ENCODE data around the gene CHST11.

CHST11 gene

DNA sequence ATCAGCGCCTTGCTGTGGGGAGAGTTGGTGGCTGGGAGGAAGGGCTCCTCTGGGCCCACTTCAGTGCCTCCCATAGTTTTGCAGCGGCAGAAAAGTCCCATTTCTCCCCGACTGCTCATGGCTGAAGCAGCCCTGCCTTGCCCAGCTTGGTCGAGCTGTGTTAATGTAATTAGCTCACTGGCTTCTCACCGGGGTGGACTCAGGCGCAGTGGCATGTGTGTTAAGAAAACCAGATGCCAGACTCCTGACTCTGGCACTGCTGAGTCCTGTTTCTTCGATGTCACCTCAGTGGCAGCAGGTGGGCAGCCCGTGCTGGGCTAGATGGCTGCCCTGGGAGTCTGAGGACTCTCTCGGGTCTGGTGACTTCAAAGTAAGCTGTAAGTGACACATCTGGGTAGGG lies 47.4 kb downstream of the CHST11 start:
- DNase-seq (ENCODE audit: low read depth): no peak

DNA sequence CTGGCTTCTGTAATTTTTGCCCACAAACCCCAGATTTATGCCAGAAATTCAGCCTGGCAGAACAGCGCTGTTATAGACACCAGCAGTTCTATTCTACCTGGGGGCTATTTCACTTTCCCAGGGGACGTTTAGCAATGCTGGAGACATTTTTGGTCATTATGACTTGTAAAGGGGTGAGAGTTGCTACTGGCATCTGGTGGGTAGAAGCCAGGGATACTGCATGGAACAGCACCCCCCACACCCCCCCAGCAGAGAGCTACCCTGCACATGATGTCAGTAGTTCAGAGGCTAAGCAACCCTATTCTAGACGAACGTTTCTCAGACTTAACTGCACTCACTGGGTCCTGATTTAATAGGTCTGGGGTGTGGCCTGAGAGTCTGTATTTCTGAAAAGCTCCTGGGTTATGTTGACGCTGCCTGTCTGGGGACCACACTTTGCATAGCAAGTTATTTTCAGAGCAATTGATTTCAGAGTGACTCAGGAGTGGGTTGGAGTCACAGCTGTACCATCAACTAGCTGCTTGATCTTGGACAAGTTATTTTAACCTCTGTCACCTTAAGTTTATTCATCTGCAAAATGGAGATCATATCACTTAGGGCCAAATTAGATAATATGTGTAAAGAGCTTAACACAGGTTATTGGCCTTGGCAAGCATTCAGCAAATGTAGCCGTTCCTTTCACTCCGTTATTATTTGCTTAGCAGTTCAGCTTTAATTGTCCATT lies 48.5 kb downstream of the CHST11 start:
- DNase-seq (ENCODE audit: low read depth): no peak

DNA sequence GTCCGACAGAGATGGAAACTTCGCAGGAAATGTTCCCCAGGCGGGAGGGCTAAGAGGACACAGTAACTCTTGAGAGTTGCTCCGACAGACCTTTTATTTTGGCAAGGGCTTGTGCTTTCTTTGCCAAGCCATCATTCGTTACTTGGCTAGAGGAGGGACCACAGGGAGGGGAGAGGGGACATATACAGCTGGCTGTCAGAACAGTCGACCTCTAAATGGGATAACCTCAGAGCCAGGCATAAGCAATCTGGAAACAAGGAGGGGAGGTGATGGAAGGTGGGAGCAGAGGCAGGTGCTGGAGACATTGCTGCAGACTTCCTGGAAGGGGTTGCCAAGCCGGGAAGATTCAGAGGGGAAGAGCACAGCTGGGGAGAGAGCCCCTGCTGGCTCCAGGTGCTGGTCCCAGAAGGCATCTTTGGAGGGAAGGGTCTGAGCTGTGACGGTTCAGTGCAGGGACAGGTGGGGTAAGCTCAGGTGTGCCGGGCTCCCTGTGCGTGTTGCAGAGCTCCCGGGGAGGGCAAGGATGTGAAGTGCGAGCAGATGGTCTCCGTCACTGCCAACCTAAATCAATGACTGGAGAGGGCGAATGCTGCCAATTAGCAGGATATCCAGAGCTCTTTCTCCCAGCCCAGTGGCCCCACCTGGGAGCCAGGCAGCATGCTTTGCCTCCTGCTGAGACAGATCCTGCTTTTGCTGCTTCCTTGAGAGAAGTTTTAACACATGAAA lies 50.1 kb downstream of the CHST11 start:
- no peak for DNase-seq (ENCODE audit: low read depth)

DNA sequence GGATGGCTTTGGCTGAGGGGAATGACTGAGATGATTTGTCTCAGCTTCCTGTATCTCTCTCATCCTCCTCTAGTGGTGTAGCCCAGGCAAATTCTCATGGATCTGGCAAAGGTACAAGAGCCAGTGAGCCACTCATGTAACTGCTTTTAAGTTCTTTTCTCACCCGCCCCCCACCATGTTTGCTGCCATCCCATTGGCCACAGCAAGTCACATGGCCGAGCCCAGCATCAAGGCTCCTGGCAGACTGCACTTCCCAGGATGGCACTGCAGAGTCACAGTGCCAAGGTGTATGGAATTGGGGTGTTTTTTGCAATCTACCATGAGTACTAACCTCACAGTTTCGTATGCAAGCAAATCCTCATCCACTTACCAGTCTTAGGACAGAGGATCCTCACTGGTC lies 50.9 kb downstream of the CHST11 start:
- no peak for DNase-seq (ENCODE audit: low read depth)

DNA sequence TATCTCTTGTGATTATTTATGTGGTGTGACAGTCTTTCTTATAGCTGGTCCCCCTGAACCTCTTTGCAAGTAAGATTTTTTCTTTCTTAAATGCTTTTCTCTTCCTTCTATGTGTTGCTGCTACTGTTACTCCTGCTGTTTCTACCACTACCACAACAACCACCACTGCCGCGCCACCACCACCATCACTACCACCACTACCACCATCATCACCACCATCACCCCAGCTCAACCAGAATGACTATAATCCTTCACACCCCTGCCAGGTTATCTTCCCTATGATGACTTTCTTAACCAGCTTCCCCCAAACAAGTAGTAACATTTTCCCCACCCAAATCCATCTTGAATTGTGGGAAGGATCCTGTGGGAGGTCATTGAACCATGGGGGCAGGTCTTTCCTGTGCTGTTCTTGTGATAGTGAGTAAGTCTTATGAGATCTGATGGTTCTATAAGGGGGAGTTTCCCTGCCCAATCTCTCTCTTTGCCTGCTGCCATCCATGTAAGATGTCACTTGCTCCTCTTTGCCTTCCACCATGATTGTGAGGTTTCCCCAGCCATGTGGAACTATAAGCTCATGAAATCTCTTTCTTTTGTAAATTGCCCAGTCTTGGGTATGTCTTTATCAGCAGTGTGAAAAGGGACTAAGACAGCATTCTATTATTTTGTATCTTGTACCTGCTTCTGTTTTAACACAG lies 52.2 kb downstream of the CHST11 start:
- DNase-seq (ENCODE audit: low read depth): no peak

DNA sequence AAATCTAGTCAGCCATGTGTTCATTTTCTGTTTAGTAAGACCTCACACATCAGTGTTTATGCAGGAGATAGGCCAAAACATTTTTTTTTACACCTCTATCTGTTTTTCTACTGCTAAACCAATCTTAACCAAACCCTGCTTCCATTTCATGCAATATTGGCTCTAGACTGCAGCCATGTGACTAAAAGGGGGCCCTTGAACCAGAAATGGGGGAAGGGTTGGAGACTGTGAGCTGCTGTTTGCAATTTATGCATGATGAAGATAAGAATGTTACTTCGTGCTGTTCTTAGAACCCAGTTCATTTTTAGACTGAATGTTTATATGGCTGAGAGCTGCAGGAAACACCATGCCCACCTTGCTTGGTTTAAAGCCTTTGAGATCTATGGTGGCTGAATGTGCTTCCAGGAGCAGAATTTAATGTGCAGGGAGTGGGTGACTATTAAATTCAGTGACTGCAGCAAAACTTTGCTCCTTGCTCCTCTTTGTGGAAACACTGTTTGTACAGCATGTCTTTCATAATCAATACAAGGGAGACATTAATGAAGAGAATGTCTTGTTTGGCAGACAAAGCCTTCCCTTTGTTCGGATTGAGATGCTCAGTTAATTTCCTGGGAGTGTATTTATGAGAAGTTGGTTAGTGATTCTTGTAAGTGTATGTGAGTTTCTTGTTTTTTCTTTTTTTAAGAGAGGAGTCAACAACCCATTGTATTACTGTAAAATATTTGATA lies 53.6 kb downstream of the CHST11 start:
- no peak for DNase-seq (ENCODE audit: low read depth)

DNA sequence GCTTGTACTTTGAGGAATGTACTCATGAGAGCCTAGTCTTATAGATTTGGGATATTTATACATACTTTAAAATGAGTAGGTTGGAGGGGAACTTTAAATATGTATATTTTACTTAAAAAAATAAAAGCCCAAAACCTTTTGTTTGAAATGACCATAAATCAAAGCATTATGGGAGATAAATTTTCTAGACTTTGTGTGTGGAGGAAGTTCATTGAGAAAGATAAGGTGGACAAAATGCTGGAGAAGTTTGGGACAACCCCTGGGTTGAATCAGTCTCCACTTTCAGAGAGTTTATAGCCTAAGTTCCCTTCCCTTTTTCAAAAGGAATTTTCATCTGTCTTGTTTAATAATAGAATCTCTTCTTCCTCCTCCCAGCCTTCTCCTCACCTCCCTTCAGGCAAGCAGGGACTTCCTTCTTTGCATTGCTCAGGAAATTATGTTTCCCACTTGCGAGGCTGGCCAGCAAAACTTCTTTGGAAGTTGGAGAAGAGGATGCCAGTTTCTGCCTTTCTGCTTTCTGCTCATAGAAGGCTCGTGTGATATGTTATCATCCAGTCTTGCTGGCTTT lies 54.2 kb downstream of the CHST11 start:
- no peak for DNase-seq (ENCODE audit: low read depth)

DNA sequence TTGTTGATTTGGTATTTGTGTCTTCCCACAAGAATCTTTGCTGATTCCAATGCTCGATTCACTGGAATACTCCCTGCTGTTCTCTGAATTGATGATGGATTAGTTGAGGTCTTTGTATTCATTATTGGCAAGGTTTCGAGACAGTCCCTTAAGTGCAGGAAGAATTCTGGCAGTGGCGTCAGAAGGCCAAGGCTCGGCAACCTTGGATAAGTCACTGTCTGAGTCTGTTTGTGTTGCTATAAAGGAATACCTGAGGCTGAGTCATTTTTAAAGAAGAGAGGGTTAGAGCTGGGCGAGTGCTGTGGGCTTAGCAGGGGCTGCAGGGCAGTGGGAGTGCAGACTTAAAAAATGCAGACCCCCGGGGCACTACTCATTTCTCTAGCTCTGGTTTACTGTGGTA lies 56.9 kb downstream of the CHST11 start:
- no peak for DNase-seq (ENCODE audit: low read depth)

DNA sequence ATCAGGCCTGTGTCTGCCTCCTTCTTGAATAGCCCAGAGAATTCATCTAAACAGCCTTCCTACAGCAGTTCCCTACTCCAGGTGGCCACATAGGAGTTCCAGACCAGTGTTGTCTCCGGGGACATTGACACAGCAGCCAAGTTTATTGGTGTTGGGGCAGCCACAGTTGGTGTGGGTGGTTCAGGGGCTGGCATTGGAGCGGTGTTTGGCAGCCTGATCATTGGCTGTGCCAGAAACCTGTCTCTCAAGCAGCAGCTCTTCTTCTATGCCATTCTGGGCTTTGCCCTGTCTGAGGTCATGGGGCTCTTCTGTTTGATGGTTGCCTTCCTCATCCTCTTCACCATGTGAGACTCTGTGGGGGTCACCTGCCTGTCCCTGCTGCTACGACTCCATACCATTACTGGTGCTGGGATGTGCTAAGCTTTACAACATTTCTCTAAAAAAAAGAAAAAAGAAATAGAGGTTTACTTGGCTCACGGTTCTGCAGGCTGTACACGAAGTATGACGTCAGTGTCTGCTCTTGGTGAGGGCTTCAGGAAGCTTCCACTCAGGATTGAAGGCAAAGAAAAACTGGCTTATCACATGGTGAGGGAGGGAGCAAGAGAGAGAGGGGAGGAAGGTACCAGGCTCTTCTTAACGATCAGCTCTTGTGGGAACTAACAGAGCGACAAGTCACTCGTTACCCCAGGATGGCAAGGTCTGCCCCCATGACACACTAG lies 57.5 kb downstream of the CHST11 start:
- no peak for DNase-seq (ENCODE audit: low read depth)

DNA sequence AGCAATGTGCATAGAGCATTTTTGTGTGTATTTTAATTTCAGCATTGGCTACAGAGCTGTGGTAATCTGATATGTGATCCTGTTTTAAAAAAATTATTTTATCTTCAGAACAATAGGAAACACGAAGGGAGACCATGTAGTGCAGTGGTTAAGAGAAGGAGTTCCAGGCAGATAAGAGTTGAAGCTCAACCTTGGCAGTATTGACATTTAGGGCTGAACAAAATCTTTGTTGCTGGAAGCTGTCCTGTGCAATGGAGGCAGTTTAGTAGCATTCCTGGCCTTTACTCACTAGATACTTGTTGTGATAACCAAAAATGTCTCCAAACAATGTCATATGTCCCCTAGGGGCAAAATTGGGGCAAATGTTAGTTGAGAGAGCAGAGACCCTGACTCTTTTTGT lies 59.2 kb downstream of the CHST11 start:
- no peak for DNase-seq (ENCODE audit: low read depth)

DNA sequence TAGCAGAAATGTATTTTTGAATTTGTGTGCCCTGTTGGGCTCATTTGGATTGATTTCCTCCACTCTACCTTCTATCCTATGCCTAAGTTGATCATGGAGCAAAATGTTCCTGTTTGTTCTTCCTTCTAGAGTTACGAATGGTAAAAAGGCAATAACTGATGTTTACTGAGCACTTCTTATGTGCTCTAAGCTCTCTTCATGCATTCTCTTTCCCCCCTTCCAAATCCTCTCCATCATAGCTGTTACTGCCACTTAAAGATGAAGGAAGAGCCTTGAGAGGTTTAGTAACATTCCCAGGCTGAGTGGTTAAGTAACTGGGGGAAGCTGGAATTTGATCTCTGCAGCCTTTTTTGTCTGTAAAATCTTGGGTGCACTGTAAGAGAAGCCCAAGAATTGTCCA lies 60.1 kb downstream of the CHST11 start:
- DNase-seq (ENCODE audit: low read depth): no peak

DNA sequence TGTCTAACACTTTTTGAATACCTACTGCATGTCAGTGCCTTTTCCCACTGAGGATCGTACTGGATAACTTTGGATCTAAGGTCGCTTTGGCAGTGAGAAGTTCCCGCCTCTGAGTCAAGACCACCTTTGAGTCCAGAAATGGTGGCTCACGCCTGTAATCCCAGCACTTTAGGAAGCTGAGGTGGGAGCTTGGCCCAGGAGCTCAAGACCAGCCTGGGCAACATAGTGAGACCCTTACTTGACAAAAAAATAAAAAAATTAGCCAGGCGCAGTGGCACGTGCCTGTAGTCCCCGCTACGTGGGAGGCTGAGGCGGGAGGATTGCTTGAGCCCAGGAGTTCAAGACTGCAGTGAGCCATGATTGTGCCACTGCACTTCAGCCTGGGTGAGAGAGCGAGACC lies 61.1 kb downstream of the CHST11 start:
- no peak for DNase-seq (ENCODE audit: low read depth)

DNA sequence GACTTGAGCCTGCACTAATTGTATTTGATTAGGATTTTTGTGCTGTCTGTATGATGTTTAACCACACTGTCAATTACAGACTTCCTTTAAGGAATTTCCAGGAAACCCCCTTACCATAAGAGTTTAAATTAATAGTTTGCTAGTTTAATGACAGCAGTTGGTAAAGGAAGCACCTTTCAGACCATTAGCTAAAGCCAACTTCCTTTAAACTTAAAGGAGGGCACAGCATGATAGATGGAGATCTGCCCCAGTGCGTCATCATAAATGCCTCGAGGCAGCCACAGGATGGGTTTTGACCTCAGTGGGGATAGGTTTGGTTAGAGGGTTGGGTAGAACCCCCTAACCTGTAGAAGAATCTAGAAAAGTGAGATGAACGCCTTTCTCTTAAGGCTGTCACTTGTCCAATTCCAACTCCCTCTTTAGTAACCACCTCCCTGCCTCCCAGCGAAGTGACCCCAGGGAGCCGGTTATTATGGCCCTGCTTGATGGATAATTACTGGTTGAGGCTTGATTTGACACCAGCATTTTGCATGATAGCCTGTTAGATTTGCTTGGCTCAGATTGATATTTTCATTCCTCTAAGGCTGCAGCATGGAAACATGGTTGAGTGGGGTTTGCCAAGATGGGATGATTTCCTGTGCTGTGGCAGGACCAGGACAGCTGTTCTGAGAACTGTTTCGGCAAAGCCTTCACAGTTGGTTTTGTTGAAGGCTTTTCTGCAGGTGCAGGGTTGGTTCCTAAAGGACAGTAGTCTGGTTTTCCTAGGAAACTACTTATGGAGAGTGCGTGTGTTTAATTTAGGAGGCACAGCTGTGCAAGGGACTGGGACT lies 62.7 kb downstream of the CHST11 start:
- no peak for DNase-seq (ENCODE audit: low read depth)

DNA sequence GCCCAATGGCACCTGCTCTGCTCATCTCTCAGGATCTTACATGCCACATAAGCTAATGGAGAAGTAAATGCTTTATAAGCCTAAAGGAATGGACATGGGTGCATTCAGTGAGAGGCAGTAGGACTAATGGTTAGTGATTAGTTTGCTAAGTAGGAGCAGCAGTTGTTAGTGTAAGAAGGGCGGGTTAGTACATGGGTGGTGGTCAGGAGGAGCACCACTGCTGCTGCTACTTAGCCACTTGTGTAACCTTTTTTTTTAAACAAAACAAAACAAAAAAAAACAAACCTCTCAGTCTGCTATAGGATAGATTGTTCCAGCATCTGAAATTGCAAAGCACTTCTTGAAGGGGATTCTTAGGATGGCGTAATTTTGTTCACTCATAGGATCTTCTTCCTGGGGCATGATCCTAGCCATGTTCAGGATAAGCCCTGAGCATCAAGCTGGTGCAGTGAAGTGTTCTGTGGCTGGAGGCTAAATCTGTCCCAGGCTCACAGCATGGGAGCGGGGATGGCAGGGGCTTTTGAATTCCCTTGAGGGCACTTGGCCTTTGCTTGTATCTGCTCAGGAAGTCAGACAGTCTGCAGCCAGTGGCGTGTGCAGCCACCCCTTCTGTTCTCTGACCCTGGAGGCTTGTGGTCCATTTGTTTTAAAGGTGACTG lies 63.6 kb downstream of the CHST11 start:
- peak; percentile 19 for DNase-seq (ENCODE audit: low read depth)

DNA sequence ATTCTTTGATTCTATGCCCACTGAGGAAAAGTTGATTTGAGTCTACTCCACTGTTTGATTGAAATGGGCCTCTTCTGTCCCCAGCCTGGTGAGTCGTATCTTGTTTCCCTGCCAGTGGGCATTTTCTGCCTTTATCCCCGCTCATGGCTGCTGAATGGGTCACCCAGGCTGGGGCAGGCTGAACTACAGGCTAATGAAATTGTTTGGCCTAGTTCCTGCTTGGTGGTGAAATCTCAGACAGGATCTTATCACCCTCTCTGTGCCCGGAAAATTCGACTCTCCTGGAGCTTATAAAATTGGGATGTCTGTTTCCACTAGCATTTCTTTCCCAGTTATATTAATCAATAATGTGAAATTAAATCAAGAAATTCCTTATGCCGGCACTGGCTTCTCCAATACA lies 65.0 kb downstream of the CHST11 start:
- DNase-seq (ENCODE audit: low read depth): peak; percentile 65

DNA sequence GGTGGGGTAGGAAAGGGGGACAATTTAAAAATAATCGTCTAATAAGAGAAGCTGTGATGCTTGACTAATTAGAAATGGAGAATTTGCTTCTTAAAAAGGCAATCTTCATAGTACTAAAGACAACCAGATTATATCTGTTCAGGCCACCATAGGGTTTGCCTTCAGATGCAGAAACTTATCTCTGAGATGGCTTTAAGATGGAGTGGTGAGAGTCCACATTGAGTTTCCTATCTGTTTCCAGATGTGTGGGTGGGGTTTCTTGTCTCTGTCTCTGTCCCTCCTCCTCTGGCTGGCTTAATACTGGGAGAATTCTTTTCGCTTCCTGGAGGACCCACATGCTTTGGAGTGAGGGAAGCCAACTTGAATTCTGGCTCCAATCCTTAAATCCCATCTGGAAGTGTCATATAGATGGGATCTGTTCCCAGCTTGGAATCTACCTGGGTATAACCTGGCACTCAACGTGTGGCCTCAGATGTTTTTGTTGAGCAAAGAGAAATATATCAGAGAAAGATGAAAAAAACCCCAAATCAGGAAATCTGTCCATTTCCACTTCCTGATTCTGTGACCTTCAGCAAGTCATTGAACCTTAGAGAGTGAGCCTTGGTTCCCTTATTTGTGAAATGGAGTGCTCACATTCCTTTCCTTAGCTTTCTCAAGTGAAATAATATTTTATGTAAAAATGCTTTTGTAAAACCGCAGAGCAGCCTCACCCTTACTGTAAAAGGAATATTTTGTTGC lies 66.4 kb downstream of the CHST11 start:
- peak; percentile 10 for DNase-seq (ENCODE audit: low read depth)

DNA sequence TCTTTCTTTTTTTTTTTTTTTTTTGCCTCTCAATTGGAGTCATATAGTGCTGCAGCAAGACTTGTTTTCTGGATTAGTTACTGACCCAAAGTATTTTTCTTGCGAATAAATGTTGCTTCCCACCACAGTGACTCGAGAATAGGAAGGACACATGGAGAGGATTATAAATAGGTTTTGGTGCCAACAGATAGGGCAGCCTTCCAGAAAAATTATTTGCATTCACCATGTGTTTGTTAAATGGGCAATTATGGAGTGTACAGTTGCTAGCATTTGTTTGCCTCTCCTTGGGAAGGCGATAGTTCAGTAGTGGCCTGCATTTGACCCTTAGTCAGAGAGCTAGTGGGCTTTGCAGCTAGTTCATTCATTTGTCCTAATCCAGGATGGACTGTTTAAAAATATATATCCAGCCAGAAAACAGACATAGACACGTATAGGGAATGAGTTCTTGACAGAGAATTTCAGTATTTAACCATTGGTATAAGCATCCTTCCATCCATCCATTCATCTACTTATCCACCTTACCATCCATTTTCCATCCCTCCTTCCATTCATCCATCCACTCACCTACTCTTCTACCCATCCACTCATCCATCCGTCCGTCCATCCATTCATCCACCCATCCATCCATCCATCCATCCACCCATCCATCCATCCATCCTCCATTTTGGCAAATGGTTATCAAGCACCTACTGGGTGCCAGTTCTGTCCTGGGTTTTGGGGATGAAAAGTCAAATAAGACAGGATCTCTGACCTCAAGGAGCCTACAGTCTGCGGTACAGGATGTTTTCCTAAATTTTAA lies 67.5 kb downstream of the CHST11 start:
- DNase-seq (ENCODE audit: low read depth): peak; percentile 75

DNA sequence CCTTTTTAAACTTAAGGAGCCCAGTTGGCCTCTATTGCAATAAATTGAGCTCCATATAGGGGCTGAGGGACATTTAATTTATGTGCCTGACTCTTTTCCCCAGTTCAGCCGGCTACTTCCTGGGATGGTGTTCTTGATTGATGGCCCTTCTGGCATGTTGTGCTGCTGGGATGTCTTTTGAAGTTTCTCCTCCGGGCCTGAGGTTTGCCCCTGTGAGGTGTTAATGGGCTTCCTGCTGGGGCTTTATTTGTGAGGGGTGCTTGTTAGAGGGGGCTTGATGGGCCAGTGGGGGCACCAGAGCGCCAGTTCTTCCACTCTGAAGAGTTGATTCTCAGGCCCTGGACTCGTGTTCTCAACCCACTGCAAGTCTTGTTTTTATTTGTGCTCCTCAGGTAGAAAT lies 69.6 kb downstream of the CHST11 start:
- DNase-seq (ENCODE audit: low read depth): no peak

DNA sequence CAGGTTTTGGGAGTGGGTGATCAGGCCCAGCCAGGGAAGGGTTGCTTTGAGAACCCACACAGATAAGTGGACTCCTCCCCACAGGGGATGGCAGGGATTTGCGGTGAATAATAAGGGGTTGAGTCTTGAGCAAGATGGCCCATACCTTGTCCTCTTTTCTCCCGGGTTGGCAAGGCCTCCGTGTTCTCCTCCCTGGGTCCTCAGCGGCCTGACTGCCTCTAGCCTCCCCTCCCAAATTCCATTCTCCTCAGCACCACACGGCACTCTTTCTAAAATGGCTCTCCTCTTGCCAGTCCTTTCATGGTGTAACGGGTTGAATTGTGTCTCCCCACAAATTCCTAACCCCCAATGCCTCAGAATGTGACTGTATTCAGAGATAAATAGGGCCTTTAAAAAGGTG lies 70.0 kb downstream of the CHST11 start:
- DNase-seq (ENCODE audit: low read depth): no peak

Data from fibroblast of gingiva (primary cell).